Upper lobe of left lung (tissue), 6 donors: ENCODE measurements around the gene ZFP91. TPM values are rescaled to one million over a fixed set of nuclear protein-coding genes. Genes with fewer than 3 reads are reported as not detected.

Experiments
- ATAC-seq, 2 donors: fragments of 200-7000 bp; cut with Tn5 transposase; one replicate each; pipeline ENCODE4 v1.9.1; 2022; ENCODE audit warnings: mild to moderate bottlenecking in 2 of 2, moderate library complexity in 2 of 2; ENCODE audit not compliant: low FRiP score in 2 of 2
- DNase-seq, 2 donors: peaks; one replicate each; pipeline ENCODE4 v3.0.0-alpha.2; 2019 to 2020
- H3K27ac ChIP-seq, 4 donors: fragments of 200-600 bp; sonication (generic); one replicate each; pipeline ENCODE4 v1.5.1; 2016 to 2019
- H3K27me3 ChIP-seq, 4 donors: fragments of 200-600 bp; sonication (generic); one replicate each; pipeline ENCODE4 v1.5.1; 2017 to 2019
- H3K36me3 ChIP-seq, 4 donors: fragments of 200-600 bp; sonication (generic); one replicate each; pipeline ENCODE4 v1.5.1; 2016 to 2019
- H3K4me1 ChIP-seq, 4 donors: fragments of 200-600 bp; sonication (generic); one replicate each; pipeline ENCODE4 v1.5.1; 2018 to 2019
- H3K4me3 ChIP-seq, 4 donors: fragments of 200-600 bp; sonication (generic); one replicate each; pipeline ENCODE4 v1.5.1; 2017 to 2019; ENCODE audit warnings: mild to moderate bottlenecking in 2 of 4, moderate library complexity in 1 of 4
- H3K9me3 ChIP-seq, 4 donors: fragments of 200-600 bp; sonication (generic); one replicate each; pipeline ENCODE4 v1.5.1; 2018 to 2019
- CTCF ChIP-seq, 6 experiments: fragments of 450-650 bp in 4 of 6; fragments of 200-600 bp in 2 of 6; sonication (generic) in 2 of 6; IDR thresholded peaks; one replicate each; pipeline ENCODE4 v1.5.1; 2016 to 2019; ENCODE audit warnings: antibody characterized with exemption in 6 of 6
- EP300 ChIP-seq, 4 donors: sonication (generic); formaldehyde crosslinking; IDR thresholded peaks; one replicate each; pipeline ENCODE4 v1.5.1; 2017; ENCODE audit warnings: antibody characterized with exemption in 4 of 4, control low read depth in 2 of 4
- POLR2A ChIP-seq, 4 donors: fragments of 450-650 bp; IDR thresholded peaks; one replicate each; pipeline ENCODE4 v1.5.1; 2016 to 2017; ENCODE audit warnings: antibody characterized with exemption in 4 of 4, mild to moderate bottlenecking in 2 of 4
- POLR2AphosphoS5 ChIP-seq, 2 donors: sonication (generic); formaldehyde crosslinking; IDR thresholded peaks; one replicate each; pipeline ENCODE4 v1.5.1; 2017; ENCODE audit warnings: antibody characterized with exemption in 2 of 2
- WGBS, 2 donors: methylation state at CpG; one replicate each; pipeline ENCODE4 v1.1.5; 2017 to 2018; 5-methylcytosine and 5-hydroxymethylcytosine counted together
- total RNA-seq, 6 donors: library from RNA; depleted of rRNA in 4 of 6; stranded (reverse); fragments of >200 nt in 4 of 6; gene quantifications; one replicate each; pipeline versions ENCODE4 v1.1.0 to v1.2.1, GENCODE V29; 2016 to 2021
- donor health status: DM: no; HTN: no; CAD: no; lungs with moderate emphysema.
- donor health status: DM: no; HTN: yes; CAD: no; lungs with severe emphysema.

Gene ZFP91
- total RNA-seq, 6 donors from 2014 or later: 21.0 to 53.2 (median 40.9) TPM

GRCh38 chr11:58650496-58650895 is 71.6 kb downstream of the ZFP91 start:
- WGBS, 2 donors: 33 to 56% methylated on average over 1 of the region's 1 CpG
- no peak overlapping the region for H3K27ac ChIP-seq

GRCh38 chr11:58652726-58653280 is 73.9 kb downstream of the ZFP91 start:
- no peaks in the 10 kb centered on the region for H3K36me3 ChIP-seq
- H3K27ac ChIP-seq: no peak overlapping the region
- WGBS, 2 donors: 66 to 69% methylated on average over 2 of the region's 2 CpGs
- no peaks in the 10 kb centered on the region for H3K9me3 ChIP-seq
- DNase-seq (no peak), ATAC-seq (no peak)
- no peak for TF ChIP-seq POLR2A (IDR thresholded peaks at IDR 0.05)
- TF ChIP-seq EP300 (IDR thresholded peaks at IDR 0.05): no peak
- TF ChIP-seq POLR2AphosphoS5 (IDR thresholded peaks at IDR 0.05): no peak
- no peak for TF ChIP-seq CTCF (IDR thresholded peaks at IDR 0.05)
- H3K27me3 ChIP-seq: no peaks in the 10 kb centered on the region
- H3K4me3 ChIP-seq: no peak overlapping the region
- no peaks in the 10 kb centered on the region for H3K4me1 ChIP-seq

More at GRCh38 chr11:58650496-58650895, 71.6 kb downstream of the ZFP91 start:
- no peak overlapping the region for H3K4me3 ChIP-seq
- TF ChIP-seq POLR2AphosphoS5 (IDR thresholded peaks at IDR 0.05) (no peak), POLR2A (IDR thresholded peaks at IDR 0.05) (no peak), CTCF (IDR thresholded peaks at IDR 0.05) (no peak), EP300 (IDR thresholded peaks at IDR 0.05) (no peak)
- DNase-seq: no peak
- no peak for ATAC-seq
- no peaks in the 10 kb centered on the region for H3K4me1 ChIP-seq
- H3K36me3 ChIP-seq: no peaks in the 10 kb centered on the region
- no peaks in the 10 kb centered on the region for H3K27me3 ChIP-seq
- peaks cover 0 to 7% (median 5%) of the 10 kb centered on the region in 4 donors for H3K9me3 ChIP-seq

- Histone ChIP-seq H3K27me3 (no peaks in the 10 kb centered on the region), H3K4me1 (no peaks in the 10 kb centered on the region), H3K36me3 (no peaks in the 10 kb centered on the region), H3K4me3 (no peak overlapping the region), H3K9me3 (no peaks in the 10 kb centered on the region), H3K27ac (no peak overlapping the region)
- DNase-seq (peak; percentile 46 to 75), ATAC-seq (peak; percentile 85 to 91)
- WGBS, 2 donors: 26 to 29% methylated on average over 12 of the region's 12 CpGs
- no peak for TF ChIP-seq POLR2A (IDR thresholded peaks at IDR 0.05)
- TF ChIP-seq POLR2AphosphoS5 (IDR thresholded peaks at IDR 0.05): no peak
- TF ChIP-seq CTCF (IDR thresholded peaks at IDR 0.05): peak; percentile 56 to 84 (median 76)
- no peak for TF ChIP-seq EP300 (IDR thresholded peaks at IDR 0.05)
These were observed 75.4 kb downstream of the ZFP91 start for GRCh38 chr11:58654079-58654907.

- WGBS, 2 donors: 88 to 95% methylated on average over 1 of the region's 1 CpG
- ATAC-seq (no peak), DNase-seq (no peak)
- H3K9me3 ChIP-seq: no peaks in the 10 kb centered on the region
- H3K27ac ChIP-seq: no peak overlapping the region
- H3K4me3 ChIP-seq: no peak overlapping the region
- H3K27me3 ChIP-seq: no peaks in the 10 kb centered on the region
- no peaks in the 10 kb centered on the region for H3K36me3 ChIP-seq
- H3K4me1 ChIP-seq: no peaks in the 10 kb centered on the region
- no peak for TF ChIP-seq POLR2AphosphoS5 (IDR thresholded peaks at IDR 0.05)
- TF ChIP-seq POLR2A (IDR thresholded peaks at IDR 0.05): no peak
- TF ChIP-seq CTCF (IDR thresholded peaks at IDR 0.05): no peak
These were observed 76.0 kb downstream of the ZFP91 start for GRCh38 chr11:58654908-58655296.
